ENCODE measurements around the gene HNRNPA0.

Gene HNRNPA0

GRCh38 chr5:137728048-137728447, 26.1 kb downstream of the HNRNPA0 start:
- Histone ChIP-seq H3K27me3 (ENCODE audit: insufficient read depth, low read depth) (no peaks in the 10 kb centered on the region), H3K36me3 (ENCODE audit: insufficient read depth) (no peaks in the 10 kb centered on the region), H4K20me1 (ENCODE audit: insufficient read depth) (no peaks in the 10 kb centered on the region), H3K27ac (no peak overlapping the region), H2AFZ (ENCODE audit: low read depth) (no peak overlapping the region), H3K79me2 (ENCODE audit: insufficient read depth, low read depth) (no peaks in the 10 kb centered on the region), H3K9ac (no peak overlapping the region), H3K4me1 (ENCODE audit: low read depth, poor library complexity, severe bottlenecking) (no peaks in the 10 kb centered on the region), H3K4me2 (no peak overlapping the region), H3K4me3 (IDR thresholded peaks at IDR 0.05; ENCODE audit: insufficient read depth, low read depth, low read length) (no peak overlapping the region)
- TF ChIP-seq CTCF (conservative IDR thresholded peaks at IDR 0.05; ENCODE audit: low read depth, low read length) = no peak

GRCh38 chr5:137727623-137728022, 26.5 kb downstream of the HNRNPA0 start:
- no peak for TF ChIP-seq CTCF (conservative IDR thresholded peaks at IDR 0.05; ENCODE audit: low read depth, low read length)
- H3K9ac ChIP-seq = no peak overlapping the region
- no peak overlapping the region for H3K27ac ChIP-seq
- H3K4me3 ChIP-seq (IDR thresholded peaks at IDR 0.05; ENCODE audit: insufficient read depth, low read depth, low read length) = no peak overlapping the region
- no peaks in the 10 kb centered on the region for H4K20me1 ChIP-seq (ENCODE audit: insufficient read depth)
- no peaks in the 10 kb centered on the region for H3K36me3 ChIP-seq (ENCODE audit: insufficient read depth)
- no peaks in the 10 kb centered on the region for H3K27me3 ChIP-seq (ENCODE audit: insufficient read depth, low read depth)
- no peaks in the 10 kb centered on the region for H3K79me2 ChIP-seq (ENCODE audit: insufficient read depth, low read depth)
- H3K4me2 ChIP-seq = no peak overlapping the region
- H2AFZ ChIP-seq (ENCODE audit: low read depth) = no peak overlapping the region
- no peaks in the 10 kb centered on the region for H3K4me1 ChIP-seq (ENCODE audit: low read depth, poor library complexity, severe bottlenecking)

GRCh38 chr5:137724251-137724650, 29.9 kb downstream of the HNRNPA0 start:
- TF ChIP-seq CTCF (conservative IDR thresholded peaks at IDR 0.05; ENCODE audit: low read depth, low read length) = no peak
- Histone ChIP-seq H3K27ac (no peak overlapping the region), H3K4me3 (IDR thresholded peaks at IDR 0.05; ENCODE audit: insufficient read depth, low read depth, low read length) (no peak overlapping the region), H3K27me3 (ENCODE audit: insufficient read depth, low read depth) (no peaks in the 10 kb centered on the region), H4K20me1 (ENCODE audit: insufficient read depth) (no peaks in the 10 kb centered on the region), H3K4me1 (ENCODE audit: low read depth, poor library complexity, severe bottlenecking) (no peaks in the 10 kb centered on the region), H3K79me2 (ENCODE audit: insufficient read depth, low read depth) (no peaks in the 10 kb centered on the region), H2AFZ (ENCODE audit: low read depth) (no peak overlapping the region), H3K36me3 (ENCODE audit: insufficient read depth) (no peaks in the 10 kb centered on the region), H3K9ac (no peak overlapping the region), H3K4me2 (no peak overlapping the region)

- Histone ChIP-seq H3K27ac (no peak overlapping the region), H3K4me2 (no peak overlapping the region), H3K9ac (no peak overlapping the region), H2AFZ (ENCODE audit: low read depth) (no peak overlapping the region), H4K20me1 (ENCODE audit: insufficient read depth) (no peaks in the 10 kb centered on the region), H3K36me3 (ENCODE audit: insufficient read depth) (no peaks in the 10 kb centered on the region), H3K79me2 (ENCODE audit: insufficient read depth, low read depth) (no peaks in the 10 kb centered on the region), H3K4me1 (ENCODE audit: low read depth, poor library complexity, severe bottlenecking) (no peaks in the 10 kb centered on the region), H3K27me3 (ENCODE audit: insufficient read depth, low read depth) (no peaks in the 10 kb centered on the region), H3K4me3 (IDR thresholded peaks at IDR 0.05; ENCODE audit: insufficient read depth, low read depth, low read length) (no peak overlapping the region)
- no peak for TF ChIP-seq CTCF (conservative IDR thresholded peaks at IDR 0.05; ENCODE audit: low read depth, low read length)
These were observed 35.6 kb downstream of the HNRNPA0 start for GRCh38 chr5:137718611-137719010.

All from KMS-11 (cell line).